WTC11 (cell line): ENCODE results near the gene CD40LG. TPM values are rescaled to one million over a fixed set of nuclear protein-coding genes. Genes with fewer than 3 reads are reported as not detected.

Experiments
- ATAC-seq: fragments of 200-7000 bp; cut with Tn5 transposase; 2 replicates; pipeline ENCODE4 v1.10.0; 2021; ENCODE audit warnings: mild to moderate bottlenecking, moderate library complexity
- CTCF ChIA-PET: fragments of 300-600 bp; sonication (Branson Sonifier 250); formaldehyde crosslinking; loops from one replicate; lab custom pipeline; 2021; ENCODE audit warnings: antibody characterized with exemption; lab: Charles Lee
- POLR2A ChIA-PET: fragments of 350-600 bp; sonication (Branson Sonifier 250); formaldehyde crosslinking; loops from one replicate; lab custom pipeline; 2021; ENCODE audit warnings: antibody characterized with exemption; lab: Charles Lee
- DNase-seq: peaks from one replicate; pipeline ENCODE4 v3.0.0; 2021; ENCODE audit warnings: low spot score
- H3K27ac Mint-ChIP-seq: 2 replicates; pipeline ENCODE4 v1.8.0; 2021; ENCODE audit warnings: mixed read lengths
- H3K27me3 Mint-ChIP-seq: 2 replicates; pipeline ENCODE4 v1.8.0; 2021; ENCODE audit warnings: low read depth, mild to moderate bottlenecking, moderate library complexity, mixed read lengths
- H3K36me3 Mint-ChIP-seq: 2 replicates; pipeline ENCODE4 v1.8.0; 2021; ENCODE audit warnings: mixed read lengths
- H3K4me1 Mint-ChIP-seq: 2 replicates; pipeline ENCODE4 v1.8.0; 2022; ENCODE audit warnings: mixed read lengths
- H3K4me3 Mint-ChIP-seq: 2 replicates; pipeline ENCODE4 v1.8.0; 2021; ENCODE audit warnings: mild to moderate bottlenecking, moderate library complexity, mixed read lengths
- H3K9me3 Mint-ChIP-seq: 2 replicates; pipeline ENCODE4 v1.8.0; 2021; ENCODE audit warnings: mixed read lengths
- ARID4B ChIP-seq: sonication (generic); formaldehyde crosslinking; IDR thresholded peaks from 2 replicates; pipeline ENCODE4 v1.8.0; 2023; ENCODE audit warnings: missing genetic modification reagents, mild to moderate bottlenecking, borderline replicate concordance
- EMX1 ChIP-seq: fragments of 250-450 bp; sonication (Bioruptor Pico); IDR thresholded peaks from 2 replicates; pipeline ENCODE4 v1.8.0; 2021; ENCODE audit warnings: mild to moderate bottlenecking
- ETV6 ChIP-seq: sonication (generic); formaldehyde crosslinking; IDR thresholded peaks from 2 replicates; pipeline ENCODE4 v1.8.1; 2022; ENCODE audit warnings: mild to moderate bottlenecking, missing genetic modification reagents
- GTF2I ChIP-seq: fragments of 250-450 bp; sonication (Bioruptor Pico); conservative IDR thresholded peaks from 2 replicates; pipeline ENCODE4 v1.4.0; 2021; ENCODE audit warnings: mild to moderate bottlenecking
- JUN ChIP-seq: sonication (generic); formaldehyde crosslinking; IDR thresholded peaks from 2 replicates; pipeline ENCODE4 v1.8.0; 2023; ENCODE audit warnings: mild to moderate bottlenecking, missing genetic modification reagents
- KAT7 ChIP-seq: sonication (generic); formaldehyde crosslinking; IDR thresholded peaks from 2 replicates; pipeline ENCODE4 v1.8.1; 2023; ENCODE audit warnings: missing genetic modification reagents, mild to moderate bottlenecking, borderline replicate concordance
- NFYB ChIP-seq: sonication (generic); formaldehyde crosslinking; conservative IDR thresholded peaks from 2 replicates; pipeline ENCODE4 v1.8.0; 2022; ENCODE audit warnings: low read depth, missing genetic modification reagents
- NR3C1 ChIP-seq: sonication (generic); formaldehyde crosslinking; conservative IDR thresholded peaks from 2 replicates; pipeline ENCODE4 v1.8.1; 2023; ENCODE audit warnings: low read depth, mild to moderate bottlenecking, missing genetic modification reagents
- PRDM15 ChIP-seq: sonication (generic); formaldehyde crosslinking; IDR thresholded peaks from 2 replicates; pipeline ENCODE4 v1.8.0; 2022; ENCODE audit warnings: missing genetic modification reagents
- TEAD4 ChIP-seq: sonication (generic); formaldehyde crosslinking; IDR thresholded peaks from 2 replicates; pipeline ENCODE4 v1.8.0; 2022; ENCODE audit warnings: mild to moderate bottlenecking, missing genetic modification reagents
- ZBTB43 ChIP-seq: sonication (generic); formaldehyde crosslinking; IDR thresholded peaks from 2 replicates; pipeline ENCODE4 v1.8.1; 2023; ENCODE audit warnings: mild to moderate bottlenecking, missing genetic modification reagents
- ZNF219 ChIP-seq: sonication (generic); formaldehyde crosslinking; IDR thresholded peaks from 2 replicates; pipeline ENCODE4 v1.8.0; 2023; ENCODE audit warnings: missing genetic modification reagents, mild to moderate bottlenecking, borderline replicate concordance
- ZNF416 ChIP-seq: fragments of 250-450 bp; sonication (Bioruptor Pico); IDR thresholded peaks from 2 replicates; pipeline ENCODE4 v1.9.0; 2021; ENCODE audit warnings: mild to moderate bottlenecking, inconsistent platforms
- total RNA-seq: library from RNA; stranded (reverse); gene quantifications from 3 replicates; pipeline ENCODE4 v1.2.3, GENCODE V29; 2021
- TF ChIP-seq, protein P1 (sequence below): sonication (generic); formaldehyde crosslinking; conservative IDR thresholded peaks from 2 replicates; pipeline ENCODE4 v1.8.1; 2023; ENCODE audit warnings: mild to moderate bottlenecking, low read depth, missing genetic modification reagents, moderate library complexity
- TF ChIP-seq, protein P2 (sequence below): sonication (generic); formaldehyde crosslinking; IDR thresholded peaks from 2 replicates; pipeline ENCODE4 v1.8.0; 2022; ENCODE audit warnings: mild to moderate bottlenecking, missing genetic modification reagents
- TF ChIP-seq, protein P3 (sequence below): fragments of 250-450 bp; sonication (Bioruptor Pico); IDR thresholded peaks from 2 replicates; pipeline ENCODE4 v1.9.0; 2021; ENCODE audit warnings: mild to moderate bottlenecking
- TF ChIP-seq, protein P4 (sequence below): sonication (generic); formaldehyde crosslinking; IDR thresholded peaks from 2 replicates; pipeline ENCODE4 v1.8.1; 2023; ENCODE audit warnings: mild to moderate bottlenecking, missing genetic modification reagents, moderate library complexity

Gene CD40LG
- total RNA-seq, 1 experiment from 2014 or later, result not detected

DNA sequence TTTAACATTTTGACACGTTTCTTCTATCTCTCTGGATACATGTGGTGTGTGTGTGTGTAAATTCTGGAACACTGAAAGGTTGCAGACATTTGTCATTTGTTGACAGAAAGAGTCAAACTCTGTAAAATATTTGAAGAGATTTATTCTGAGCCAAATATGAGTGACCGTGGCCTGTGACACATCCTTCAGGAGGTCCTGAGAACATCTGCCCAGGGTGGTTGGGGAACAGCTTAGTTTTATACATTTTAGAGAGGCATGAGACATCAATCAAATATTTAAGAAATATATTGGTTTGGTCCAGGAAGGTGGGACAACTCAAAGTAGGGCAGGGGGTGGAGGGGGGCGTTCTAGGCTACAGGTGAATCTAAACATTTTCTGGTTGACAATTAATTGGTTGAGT is 40.7 kb upstream of the CD40LG start:
- CTCF ChIA-PET, result no interaction called here
- Mint-ChIP-seq H3K36me3 (no peaks in the 10 kb centered on the region), H3K27me3 (no peaks in the 10 kb centered on the region; the same call in 1 of the 2 replicates), H3K9me3 (no peaks in the 10 kb centered on the region), H3K4me1 (no peaks in the 10 kb centered on the region), H3K4me3 (no peak overlapping the region), H3K27ac (no peak overlapping the region)
- DNase-seq (no peak), ATAC-seq (no peak)
- TF ChIP-seq PRDM15 (CRISPR knock-in tag) (no peak), TEAD4 (CRISPR knock-in tag) (no peak), NFYB (CRISPR knock-in tag) (no peak), JUN (CRISPR knock-in tag) (no peak), KAT7 (CRISPR knock-in tag) (no peak), NR3C1 (CRISPR knock-in tag) (no peak), ZNF416 (CRISPR knock-in tag) (no peak), ZBTB43 (CRISPR knock-in tag) (no peak), GTF2I (CRISPR knock-in tag) (no peak), EMX1 (CRISPR knock-in tag) (no peak)
- POLR2A ChIA-PET, result no interaction called here

DNA sequence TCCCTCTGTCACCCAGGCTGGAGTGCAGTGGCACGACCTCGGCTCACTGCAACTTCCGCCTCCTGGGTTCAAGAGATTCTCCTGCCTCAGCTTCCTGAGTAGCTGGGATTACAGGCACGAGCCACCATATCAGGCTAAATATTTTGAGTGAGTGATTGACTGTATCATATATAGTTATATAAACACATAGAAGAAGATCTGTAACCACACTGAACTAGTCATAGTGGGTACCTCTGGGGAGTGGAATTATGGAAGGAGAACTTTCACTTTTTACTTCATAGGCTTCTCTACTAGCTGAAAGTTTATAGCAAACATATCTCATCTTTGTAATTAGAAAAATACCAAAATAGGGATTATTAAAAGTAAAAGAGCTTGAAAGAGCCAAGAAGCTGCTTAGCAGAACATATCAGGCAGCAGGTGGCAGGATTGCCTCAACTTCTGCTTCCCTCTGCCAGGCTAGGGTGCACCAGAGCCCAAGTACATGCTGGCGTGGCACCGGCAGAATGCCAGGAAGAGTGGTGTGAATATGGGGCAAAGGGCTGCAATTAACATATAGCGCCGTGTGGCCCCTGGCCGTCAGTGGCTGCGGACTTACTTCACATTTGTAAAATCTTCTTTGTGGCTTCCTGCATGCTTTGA is 39.5 kb upstream of the CD40LG start:
- peak; percentile 52 for ATAC-seq
- H3K9me3 Mint-ChIP-seq, result no peaks in the 10 kb centered on the region
- DNase-seq, result peak; percentile 42
- ChIA-PET CTCF (interaction anchor here (1.0 to 3.1 kb wide), 5 partner anchors 81 to 444 kb away, joined by 3 to 55 read pairs (median 8); no protein-coding TSS in a partner anchor), POLR2A (no interaction called here)
- H3K27me3 Mint-ChIP-seq, result no peaks in the 10 kb centered on the region; the same call in 1 of the 2 replicates
- H3K27ac Mint-ChIP-seq, result no peak overlapping the region
- H3K4me3 Mint-ChIP-seq, result no peak overlapping the region
- H3K4me1 Mint-ChIP-seq, result no peaks in the 10 kb centered on the region
- no peaks in the 10 kb centered on the region for H3K36me3 Mint-ChIP-seq
- TF ChIP-seq, protein P1, sequence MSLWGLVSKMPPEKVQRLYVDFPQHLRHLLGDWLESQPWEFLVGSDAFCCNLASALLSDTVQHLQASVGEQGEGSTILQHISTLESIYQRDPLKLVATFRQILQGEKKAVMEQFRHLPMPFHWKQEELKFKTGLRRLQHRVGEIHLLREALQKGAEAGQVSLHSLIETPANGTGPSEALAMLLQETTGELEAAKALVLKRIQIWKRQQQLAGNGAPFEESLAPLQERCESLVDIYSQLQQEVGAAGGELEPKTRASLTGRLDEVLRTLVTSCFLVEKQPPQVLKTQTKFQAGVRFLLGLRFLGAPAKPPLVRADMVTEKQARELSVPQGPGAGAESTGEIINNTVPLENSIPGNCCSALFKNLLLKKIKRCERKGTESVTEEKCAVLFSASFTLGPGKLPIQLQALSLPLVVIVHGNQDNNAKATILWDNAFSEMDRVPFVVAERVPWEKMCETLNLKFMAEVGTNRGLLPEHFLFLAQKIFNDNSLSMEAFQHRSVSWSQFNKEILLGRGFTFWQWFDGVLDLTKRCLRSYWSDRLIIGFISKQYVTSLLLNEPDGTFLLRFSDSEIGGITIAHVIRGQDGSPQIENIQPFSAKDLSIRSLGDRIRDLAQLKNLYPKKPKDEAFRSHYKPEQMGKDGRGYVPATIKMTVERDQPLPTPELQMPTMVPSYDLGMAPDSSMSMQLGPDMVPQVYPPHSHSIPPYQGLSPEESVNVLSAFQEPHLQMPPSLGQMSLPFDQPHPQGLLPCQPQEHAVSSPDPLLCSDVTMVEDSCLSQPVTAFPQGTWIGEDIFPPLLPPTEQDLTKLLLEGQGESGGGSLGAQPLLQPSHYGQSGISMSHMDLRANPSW, result no peak
- no peak for TF ChIP-seq ARID4B (CRISPR knock-in tag)
- no peak for TF ChIP-seq ZNF219 (CRISPR knock-in tag)
- TF ChIP-seq, protein P2, sequence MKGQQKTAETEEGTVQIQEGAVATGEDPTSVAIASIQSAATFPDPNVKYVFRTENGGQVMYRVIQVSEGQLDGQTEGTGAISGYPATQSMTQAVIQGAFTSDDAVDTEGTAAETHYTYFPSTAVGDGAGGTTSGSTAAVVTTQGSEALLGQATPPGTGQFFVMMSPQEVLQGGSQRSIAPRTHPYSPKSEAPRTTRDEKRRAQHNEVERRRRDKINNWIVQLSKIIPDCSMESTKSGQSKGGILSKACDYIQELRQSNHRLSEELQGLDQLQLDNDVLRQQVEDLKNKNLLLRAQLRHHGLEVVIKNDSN, result no peak
- TF ChIP-seq ETV6, result no peak
- TF ChIP-seq, protein P3, sequence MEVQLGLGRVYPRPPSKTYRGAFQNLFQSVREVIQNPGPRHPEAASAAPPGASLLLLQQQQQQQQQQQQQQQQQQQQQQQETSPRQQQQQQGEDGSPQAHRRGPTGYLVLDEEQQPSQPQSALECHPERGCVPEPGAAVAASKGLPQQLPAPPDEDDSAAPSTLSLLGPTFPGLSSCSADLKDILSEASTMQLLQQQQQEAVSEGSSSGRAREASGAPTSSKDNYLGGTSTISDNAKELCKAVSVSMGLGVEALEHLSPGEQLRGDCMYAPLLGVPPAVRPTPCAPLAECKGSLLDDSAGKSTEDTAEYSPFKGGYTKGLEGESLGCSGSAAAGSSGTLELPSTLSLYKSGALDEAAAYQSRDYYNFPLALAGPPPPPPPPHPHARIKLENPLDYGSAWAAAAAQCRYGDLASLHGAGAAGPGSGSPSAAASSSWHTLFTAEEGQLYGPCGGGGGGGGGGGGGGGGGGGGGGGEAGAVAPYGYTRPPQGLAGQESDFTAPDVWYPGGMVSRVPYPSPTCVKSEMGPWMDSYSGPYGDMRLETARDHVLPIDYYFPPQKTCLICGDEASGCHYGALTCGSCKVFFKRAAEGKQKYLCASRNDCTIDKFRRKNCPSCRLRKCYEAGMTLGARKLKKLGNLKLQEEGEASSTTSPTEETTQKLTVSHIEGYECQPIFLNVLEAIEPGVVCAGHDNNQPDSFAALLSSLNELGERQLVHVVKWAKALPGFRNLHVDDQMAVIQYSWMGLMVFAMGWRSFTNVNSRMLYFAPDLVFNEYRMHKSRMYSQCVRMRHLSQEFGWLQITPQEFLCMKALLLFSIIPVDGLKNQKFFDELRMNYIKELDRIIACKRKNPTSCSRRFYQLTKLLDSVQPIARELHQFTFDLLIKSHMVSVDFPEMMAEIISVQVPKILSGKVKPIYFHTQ, result no peak
- TF ChIP-seq, protein P4, sequence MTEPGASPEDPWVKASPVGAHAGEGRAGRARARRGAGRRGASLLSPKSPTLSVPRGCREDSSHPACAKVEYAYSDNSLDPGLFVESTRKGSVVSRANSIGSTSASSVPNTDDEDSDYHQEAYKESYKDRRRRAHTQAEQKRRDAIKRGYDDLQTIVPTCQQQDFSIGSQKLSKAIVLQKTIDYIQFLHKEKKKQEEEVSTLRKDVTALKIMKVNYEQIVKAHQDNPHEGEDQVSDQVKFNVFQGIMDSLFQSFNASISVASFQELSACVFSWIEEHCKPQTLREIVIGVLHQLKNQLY (CRISPR knock-in tag), result no peak
